Measurements from ENCODE around the gene GRIN3B. TPM values are rescaled to one million over a fixed set of nuclear protein-coding genes. Genes with fewer than 3 reads are reported as not detected.
A peak's percentile ranks its signal among the peaks of the same experiment; 100 is the strongest.

GRIN3B gene
- total and polyA plus RNA-seq, 9 of the 15 experiments (the other 6 are each of a cell fraction or from before 2014, with no cell fraction given), result 0.06 to 0.95 (median 0.19) TPM; not detected in 6

DNA sequence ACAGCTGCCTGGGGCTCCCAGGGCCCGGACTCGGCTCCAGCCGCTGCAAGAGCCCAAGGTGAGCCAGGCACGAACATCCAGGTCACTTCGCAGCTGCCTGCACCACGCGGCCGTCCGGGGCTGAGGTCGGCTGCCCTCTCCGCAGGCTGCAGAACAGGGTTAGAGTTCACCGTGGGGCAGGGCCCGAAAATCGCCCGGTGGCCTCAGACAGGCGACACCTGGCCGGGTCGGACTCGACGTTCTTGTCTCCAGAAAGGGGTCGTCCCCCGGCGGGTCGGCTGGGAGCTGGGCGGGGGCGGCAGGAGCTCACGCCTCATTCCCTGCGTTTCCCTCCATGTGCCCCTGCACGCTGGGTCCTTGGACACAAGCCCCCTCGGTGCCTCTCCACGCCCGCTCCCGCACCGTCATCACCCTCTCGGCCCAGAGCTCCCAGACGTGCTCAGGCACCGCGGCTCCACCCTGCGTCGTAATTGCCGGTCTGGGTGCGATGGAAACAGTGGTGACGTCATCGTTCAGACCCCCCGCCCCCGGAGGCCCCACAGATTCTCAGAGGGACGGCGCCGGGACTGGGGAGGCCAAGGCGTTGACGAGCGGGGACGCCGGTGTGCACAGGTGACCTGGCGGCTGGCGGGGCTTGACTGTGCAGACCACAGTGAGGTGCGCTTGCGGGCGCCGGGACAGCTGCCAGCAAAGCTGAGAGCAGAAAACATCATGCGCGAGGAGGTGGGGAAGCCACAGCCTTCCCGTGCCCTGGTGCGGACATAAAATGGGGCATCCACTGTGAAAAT, 4.0 kb upstream of the GRIN3B start (continued):
- TF ChIP-seq, protein P1, sequence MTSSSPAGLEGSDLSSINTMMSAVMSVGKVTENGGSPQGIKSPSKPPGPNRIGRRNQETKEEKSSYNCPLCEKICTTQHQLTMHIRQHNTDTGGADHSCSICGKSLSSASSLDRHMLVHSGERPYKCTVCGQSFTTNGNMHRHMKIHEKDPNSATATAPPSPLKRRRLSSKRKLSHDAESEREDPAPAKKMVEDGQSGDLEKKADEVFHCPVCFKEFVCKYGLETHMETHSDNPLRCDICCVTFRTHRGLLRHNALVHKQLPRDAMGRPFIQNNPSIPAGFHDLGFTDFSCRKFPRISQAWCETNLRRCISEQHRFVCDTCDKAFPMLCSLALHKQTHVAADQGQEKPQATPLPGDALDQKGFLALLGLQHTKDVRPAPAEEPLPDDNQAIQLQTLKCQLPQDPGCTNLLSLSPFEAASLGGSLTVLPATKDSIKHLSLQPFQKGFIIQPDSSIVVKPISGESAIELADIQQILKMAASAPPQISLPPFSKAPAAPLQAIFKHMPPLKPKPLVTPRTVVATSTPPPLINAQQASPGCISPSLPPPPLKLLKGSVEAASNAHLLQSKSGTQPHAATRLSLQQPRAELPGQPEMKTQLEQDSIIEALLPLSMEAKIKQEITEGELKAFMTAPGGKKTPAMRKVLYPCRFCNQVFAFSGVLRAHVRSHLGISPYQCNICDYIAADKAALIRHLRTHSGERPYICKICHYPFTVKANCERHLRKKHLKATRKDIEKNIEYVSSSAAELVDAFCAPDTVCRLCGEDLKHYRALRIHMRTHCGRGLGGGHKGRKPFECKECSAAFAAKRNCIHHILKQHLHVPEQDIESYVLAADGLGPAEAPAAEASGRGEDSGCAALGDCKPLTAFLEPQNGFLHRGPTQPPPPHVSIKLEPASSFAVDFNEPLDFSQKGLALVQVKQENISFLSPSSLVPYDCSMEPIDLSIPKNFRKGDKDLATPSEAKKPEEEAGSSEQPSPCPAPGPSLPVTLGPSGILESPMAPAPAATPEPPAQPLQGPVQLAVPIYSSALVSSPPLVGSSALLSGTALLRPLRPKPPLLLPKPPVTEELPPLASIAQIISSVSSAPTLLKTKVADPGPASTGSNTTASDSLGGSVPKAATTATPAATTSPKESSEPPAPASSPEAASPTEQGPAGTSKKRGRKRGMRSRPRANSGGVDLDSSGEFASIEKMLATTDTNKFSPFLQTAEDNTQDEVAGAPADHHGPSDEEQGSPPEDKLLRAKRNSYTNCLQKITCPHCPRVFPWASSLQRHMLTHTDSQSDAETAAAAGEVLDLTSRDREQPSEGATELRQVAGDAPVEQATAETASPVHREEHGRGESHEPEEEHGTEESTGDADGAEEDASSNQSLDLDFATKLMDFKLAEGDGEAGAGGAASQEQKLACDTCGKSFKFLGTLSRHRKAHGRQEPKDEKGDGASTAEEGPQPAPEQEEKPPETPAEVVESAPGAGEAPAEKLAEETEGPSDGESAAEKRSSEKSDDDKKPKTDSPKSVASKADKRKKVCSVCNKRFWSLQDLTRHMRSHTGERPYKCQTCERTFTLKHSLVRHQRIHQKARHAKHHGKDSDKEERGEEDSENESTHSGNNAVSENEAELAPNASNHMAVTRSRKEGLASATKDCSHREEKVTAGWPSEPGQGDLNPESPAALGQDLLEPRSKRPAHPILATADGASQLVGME (CRISPR knock-in tag; IDR thresholded peaks at IDR 0.05), result 0 out of 2 replicates have a peak, but pooled peaks have one; percentile 55
- TF ChIP-seq ZEB2 (IDR thresholded peaks at IDR 0.05) (0 out of 2 replicates have a peak, but pooled peaks have one; percentile 33), SUPT5H (IDR thresholded peaks at IDR 0.05) (peak; percentile 38; the same call in 1 of the 2 replicates), HDAC1 (IDR thresholded peaks at IDR 0.05) (0 out of 4 replicates have a peak, but pooled peaks of 1 of the 2 experiments have one; percentile 25), ZBTB7A (IDR thresholded peaks at IDR 0.05; ENCODE audit: borderline replicate concordance, control insufficient read depth, low read depth, low read length) (peak; percentile 77; the same call in 1 of the 2 replicates), DNMT1 (IDR thresholded peaks at IDR 0.05) (0 out of 2 replicates have a peak, but pooled peaks have one; percentile 11), CREM (IDR thresholded peaks at IDR 0.05; ENCODE audit: low read depth) (peak; percentile 94), ATF1 (CRISPR knock-in tag; IDR thresholded peaks at IDR 0.05) (peak; percentile 53; the same call in 1 of the 2 replicates), ATF1 (tag; IDR thresholded peaks at IDR 0.05) (peak; percentile 97), CEBPG (CRISPR knock-in tag; IDR thresholded peaks at IDR 0.05) (no peak), CEBPG (tag; conservative IDR thresholded peaks at IDR 0.05 in 1 of 2, IDR thresholded peaks at IDR 0.05 in 1 of 2) (no peak), SMAD4 (CRISPR knock-in tag; conservative IDR thresholded peaks at IDR 0.05) (peak; percentile 50)

Measured in K562 (cell line).